ENCODE results near the gene C1orf21. TPM values are rescaled to one million over a fixed set of nuclear protein-coding genes. Genes with fewer than 3 reads are reported as not detected.
A peak's percentile ranks its signal among the peaks of the same experiment; 100 is the strongest.

The C1orf21 gene
- total and polyA plus RNA-seq, 12 donors = 20.6 to 76.7 (median 67.5) TPM

GRCh38 chr1:184624051-184624450, 237.2 kb downstream of the C1orf21 start:
- ATAC-seq (no peak), DNase-seq (no peak)
- Histone ChIP-seq H3K4me1 (peaks cover 14 to 80% (median 74%) of the 10 kb centered on the region in 9 donors), H3K27ac (peak overlapping the region in 5 of 10 donors; percentile 14 to 83 (median 79)), H3K36me3 (peaks cover 0 to 22% (median 0%) of the 10 kb centered on the region in 9 donors), H3K27me3 (no peaks in the 10 kb centered on the region), H3K4me3 (no peak overlapping the region), H3K9me3 (no peaks in the 10 kb centered on the region)
- intact Hi-C loops (cut with DNase I) = loop anchor here in 2 of 10 donors (5.0 to 10.0 kb wide), 4 partner anchors 38 to 237 kb away; partner anchors contain the start of gene C1orf21 (in 1 of the 2)
- TF ChIP-seq, protein P1, sequence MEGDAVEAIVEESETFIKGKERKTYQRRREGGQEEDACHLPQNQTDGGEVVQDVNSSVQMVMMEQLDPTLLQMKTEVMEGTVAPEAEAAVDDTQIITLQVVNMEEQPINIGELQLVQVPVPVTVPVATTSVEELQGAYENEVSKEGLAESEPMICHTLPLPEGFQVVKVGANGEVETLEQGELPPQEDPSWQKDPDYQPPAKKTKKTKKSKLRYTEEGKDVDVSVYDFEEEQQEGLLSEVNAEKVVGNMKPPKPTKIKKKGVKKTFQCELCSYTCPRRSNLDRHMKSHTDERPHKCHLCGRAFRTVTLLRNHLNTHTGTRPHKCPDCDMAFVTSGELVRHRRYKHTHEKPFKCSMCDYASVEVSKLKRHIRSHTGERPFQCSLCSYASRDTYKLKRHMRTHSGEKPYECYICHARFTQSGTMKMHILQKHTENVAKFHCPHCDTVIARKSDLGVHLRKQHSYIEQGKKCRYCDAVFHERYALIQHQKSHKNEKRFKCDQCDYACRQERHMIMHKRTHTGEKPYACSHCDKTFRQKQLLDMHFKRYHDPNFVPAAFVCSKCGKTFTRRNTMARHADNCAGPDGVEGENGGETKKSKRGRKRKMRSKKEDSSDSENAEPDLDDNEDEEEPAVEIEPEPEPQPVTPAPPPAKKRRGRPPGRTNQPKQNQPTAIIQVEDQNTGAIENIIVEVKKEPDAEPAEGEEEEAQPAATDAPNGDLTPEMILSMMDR (IDR thresholded peaks at IDR 0.05) = no peak
- WGBS, 2 donors = 73 to 77% methylated on average over 2 of the region's 2 CpGs

DNA sequence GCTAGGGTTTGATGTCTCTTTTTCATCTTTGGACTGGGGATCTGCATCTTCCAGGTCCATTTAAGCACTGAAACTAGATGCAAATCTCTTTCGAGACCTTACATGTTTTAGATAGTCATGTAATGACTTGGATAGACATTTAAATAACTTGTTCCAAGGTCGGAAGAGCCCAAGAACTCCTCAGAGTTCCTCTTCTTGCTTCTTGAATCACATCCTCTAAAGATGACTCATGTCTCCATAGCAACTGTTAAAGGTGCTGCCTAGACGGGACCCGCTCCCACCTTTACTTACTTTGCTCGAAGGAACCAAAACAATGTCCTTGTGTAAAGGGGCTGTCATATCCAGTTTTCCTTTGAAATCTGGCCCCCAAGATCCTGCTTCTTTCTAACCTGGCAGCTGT, 237.8 kb downstream of the C1orf21 start:
- 72 to 92% methylated on average over 5 of the region's 5 CpGs for WGBS, 2 donors
- Histone ChIP-seq H3K4me3 (no peak overlapping the region), H3K27me3 (no peaks in the 10 kb centered on the region), H3K9me3 (no peaks in the 10 kb centered on the region), H3K27ac (peak overlapping the region in 3 of 10 donors; percentile 45 to 83 (median 79)), H3K4me1 (peaks cover 14 to 86% (median 79%) of the 10 kb centered on the region in 9 donors), H3K36me3 (peaks cover 0 to 17% (median 0%) of the 10 kb centered on the region in 9 donors)
- TF ChIP-seq, protein P1 (IDR thresholded peaks at IDR 0.05) = no peak
- no peak for ATAC-seq
- intact Hi-C loops (cut with DNase I) = loop anchor here in 2 of 10 donors (5.0 to 10.0 kb wide), 4 partner anchors 38 to 237 kb away; partner anchors contain the start of gene C1orf21 (in 1 of the 2)
- no peak for DNase-seq

GRCh38 chr1:184625271-184625670, 238.4 kb downstream of the C1orf21 start:
- ATAC-seq = no peak
- WGBS, 2 donors = 94 to 97% methylated on average over 4 of the region's 4 CpGs
- no peaks in the 10 kb centered on the region for H3K9me3 ChIP-seq

DNA sequence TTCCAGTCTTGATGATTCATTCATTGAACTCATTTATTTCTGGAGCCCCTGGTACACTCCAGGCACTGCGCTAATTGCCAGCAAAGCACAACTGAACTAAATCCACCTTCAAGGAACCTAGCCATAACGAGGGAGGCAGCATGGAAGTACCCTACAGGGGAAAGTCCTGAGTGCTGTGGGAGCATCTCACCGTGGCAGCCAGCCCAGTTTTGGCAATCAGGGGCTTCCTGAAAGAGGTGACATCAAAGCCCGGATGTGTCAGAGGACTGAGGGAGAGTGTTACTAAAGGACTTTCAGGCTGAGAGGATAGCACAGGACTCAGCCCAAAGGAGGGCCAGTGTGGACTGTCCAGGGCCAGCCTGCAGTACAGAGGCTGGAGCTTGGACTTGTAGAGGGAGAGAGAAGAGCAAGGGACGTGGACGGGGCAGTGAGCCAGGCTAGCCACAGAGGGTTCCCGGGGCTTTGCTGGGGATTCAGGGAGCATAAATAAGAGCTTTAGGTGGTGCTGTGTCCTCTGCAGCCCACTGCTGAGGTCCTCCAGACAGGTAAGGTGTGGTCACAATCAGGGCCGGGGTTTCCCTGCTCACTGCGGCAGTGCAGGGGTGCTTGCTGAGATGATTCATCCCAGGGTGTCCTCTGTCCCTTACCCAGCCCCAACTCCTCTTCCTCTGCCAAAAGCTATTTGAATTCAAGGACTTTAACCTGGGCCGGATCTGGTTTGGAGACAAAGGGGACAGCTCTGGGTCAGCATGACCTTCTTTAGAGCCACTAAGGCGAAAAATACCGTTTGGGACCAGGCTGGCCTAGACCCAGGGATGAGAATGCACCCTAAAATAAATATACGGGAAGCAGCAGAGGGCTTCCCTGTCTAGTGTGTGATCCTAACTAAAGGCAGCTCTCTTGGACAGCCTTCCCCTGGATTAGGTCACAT, 239.5 kb downstream of the C1orf21 start:
- WGBS, 2 donors = 48 to 63% methylated on average over 13 of the region's 13 CpGs
- peak in 6 of 8 donors; percentile 6 to 72 (median 48) for ATAC-seq
- intact Hi-C loops (cut with DNase I) = loop anchor here in 1 of 10 donors (10.0 kb wide), 1 partner anchor 142 kb away; no protein-coding TSS in a partner anchor

More at GRCh38 chr1:184625271-184625670, 238.4 kb downstream of the C1orf21 start:
- peak overlapping the region in 1 of 10 donors; percentile 79 for H3K27ac ChIP-seq
- H3K4me1 ChIP-seq = peaks cover 14 to 91% (median 79%) of the 10 kb centered on the region in 9 donors
- H3K4me3 ChIP-seq = no peak overlapping the region
- no peaks in the 10 kb centered on the region for H3K27me3 ChIP-seq
- H3K36me3 ChIP-seq = peaks cover 0 to 10% (median 0%) of the 10 kb centered on the region in 9 donors
- no peak for DNase-seq
- intact Hi-C loops (cut with DNase I) = loop anchor here in 1 of 10 donors (10.0 kb wide), 1 partner anchor 140 kb away; no protein-coding TSS in a partner anchor
- TF ChIP-seq, protein P1 (IDR thresholded peaks at IDR 0.05) = no peak

More for the DNA sequence above, 239.5 kb downstream of the C1orf21 start:
- peak; percentile 34 to 35 for DNase-seq
- Histone ChIP-seq H3K27ac (peak overlapping the region; percentile 9 to 76 (median 62)), H3K9me3 (no peaks in the 10 kb centered on the region), H3K4me3 (no peak overlapping the region), H3K4me1 (peaks cover 14 to 88% (median 74%) of the 10 kb centered on the region in 9 donors), H3K27me3 (no peaks in the 10 kb centered on the region), H3K36me3 (peaks cover 0 to 4% (median 0%) of the 10 kb centered on the region in 9 donors)
- TF ChIP-seq, protein P1 (IDR thresholded peaks at IDR 0.05) = no peak

All from heart right ventricle (tissue), 16 donors.